Measurements from ENCODE around the gene FOXI1.

FOXI1 gene

DNA sequence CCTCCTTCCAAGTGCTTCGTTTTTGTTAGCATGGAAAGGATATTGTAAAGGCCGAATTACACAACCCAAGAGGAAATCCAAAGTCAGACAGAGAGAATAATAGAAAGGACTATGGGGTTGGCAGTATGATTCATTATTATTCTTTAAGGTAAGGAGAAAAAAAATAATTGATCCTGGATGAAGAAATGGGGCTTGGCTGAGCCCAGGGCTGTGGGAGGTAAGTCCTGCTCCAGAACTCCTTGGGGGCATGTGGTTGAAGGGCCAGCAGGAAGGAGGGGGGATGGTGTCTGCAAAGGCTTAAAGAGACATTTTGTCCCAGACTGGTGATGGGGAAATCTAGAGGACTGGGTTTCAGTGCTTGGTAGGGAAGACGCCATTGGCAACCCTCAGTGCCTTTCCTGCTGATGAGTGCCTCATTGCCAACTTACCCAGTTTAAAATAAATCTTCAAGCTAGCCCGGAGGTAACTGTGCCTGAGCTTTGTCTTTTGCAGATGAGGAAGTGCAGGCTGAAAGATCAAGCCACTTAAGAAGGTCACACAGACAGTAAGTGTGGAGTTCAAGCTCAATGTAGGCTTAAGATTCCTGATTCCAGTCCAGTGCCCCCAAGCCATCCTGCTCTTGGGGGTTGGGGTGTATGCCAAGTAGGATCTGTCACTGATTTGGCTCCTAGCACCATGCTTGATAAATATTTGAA lies 30.2 kb downstream of the FOXI1 start:
- Histone ChIP-seq H3K27ac (ENCODE audit: extremely low read depth, low read depth, low read length) (no peak overlapping the region), H3K36me3 (ENCODE audit: control insufficient read depth in 2 of 2, insufficient read depth in 1 of 2, low read length in 2 of 2) (no peaks in the 10 kb centered on the region), H3K4me3 (ENCODE audit: low read depth, low read length) (no peak overlapping the region), H3K4me1 (ENCODE audit: control insufficient read depth, insufficient read depth, low read length) (no peaks in the 10 kb centered on the region), H3K9me3 (ENCODE audit: control insufficient read depth, insufficient read depth, low read depth, low read length) (no peaks in the 10 kb centered on the region)
- POLR2A ChIA-PET, result no interaction called here
- CTCF ChIA-PET, result no interaction called here
- TF ChIP-seq IKZF3 (tag by site-specific recombination; IDR thresholded peaks at IDR 0.05) (no peak), ATF2 (tag by site-specific recombination; IDR thresholded peaks at IDR 0.05; ENCODE audit: low read depth) (no peak), REST (tag by site-specific recombination; IDR thresholded peaks at IDR 0.05) (no peak), ZNF768 (tag by site-specific recombination; IDR thresholded peaks at IDR 0.05) (no peak), ZNF48 (tag by site-specific recombination; IDR thresholded peaks at IDR 0.05) (no peak), ZSCAN23 (tag by site-specific recombination; IDR thresholded peaks at IDR 0.05) (no peak), ZNF571 (tag by site-specific recombination; IDR thresholded peaks at IDR 0.05) (no peak), ZNF184 (tag by site-specific recombination; IDR thresholded peaks at IDR 0.05) (no peak), ZNF121 (tag by site-specific recombination; IDR thresholded peaks at IDR 0.05) (no peak), ZNF555 (tag by site-specific recombination; conservative IDR thresholded peaks at IDR 0.05) (no peak)
- TF ChIP-seq, protein P1, sequence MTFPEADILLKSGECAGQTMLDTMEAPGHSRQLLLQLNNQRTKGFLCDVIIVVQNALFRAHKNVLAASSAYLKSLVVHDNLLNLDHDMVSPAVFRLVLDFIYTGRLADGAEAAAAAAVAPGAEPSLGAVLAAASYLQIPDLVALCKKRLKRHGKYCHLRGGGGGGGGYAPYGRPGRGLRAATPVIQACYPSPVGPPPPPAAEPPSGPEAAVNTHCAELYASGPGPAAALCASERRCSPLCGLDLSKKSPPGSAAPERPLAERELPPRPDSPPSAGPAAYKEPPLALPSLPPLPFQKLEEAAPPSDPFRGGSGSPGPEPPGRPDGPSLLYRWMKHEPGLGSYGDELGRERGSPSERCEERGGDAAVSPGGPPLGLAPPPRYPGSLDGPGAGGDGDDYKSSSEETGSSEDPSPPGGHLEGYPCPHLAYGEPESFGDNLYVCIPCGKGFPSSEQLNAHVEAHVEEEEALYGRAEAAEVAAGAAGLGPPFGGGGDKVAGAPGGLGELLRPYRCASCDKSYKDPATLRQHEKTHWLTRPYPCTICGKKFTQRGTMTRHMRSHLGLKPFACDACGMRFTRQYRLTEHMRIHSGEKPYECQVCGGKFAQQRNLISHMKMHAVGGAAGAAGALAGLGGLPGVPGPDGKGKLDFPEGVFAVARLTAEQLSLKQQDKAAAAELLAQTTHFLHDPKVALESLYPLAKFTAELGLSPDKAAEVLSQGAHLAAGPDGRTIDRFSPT (tag by site-specific recombination; IDR thresholded peaks at IDR 0.05), result no peak

DNA sequence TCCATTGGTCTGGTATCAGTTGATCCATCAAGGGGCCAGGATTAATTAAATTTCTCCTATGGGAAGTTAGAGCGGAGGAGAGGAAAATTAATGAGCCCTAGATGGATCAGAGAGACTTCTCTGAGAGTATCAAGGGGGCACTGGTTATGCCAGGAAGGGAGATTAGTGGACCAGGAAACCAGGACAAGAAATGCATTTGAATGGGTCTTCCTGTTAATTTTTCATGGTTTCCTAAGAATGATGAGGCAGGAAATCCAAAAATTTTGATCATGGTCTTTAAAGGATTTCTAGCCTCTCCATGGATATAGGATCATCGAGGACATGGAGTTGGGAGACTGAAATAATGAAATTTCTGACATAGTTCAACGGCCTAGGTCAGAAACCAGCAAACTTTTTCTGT lies 30.8 kb downstream of the FOXI1 start:
- ChIA-PET POLR2A (no interaction called here), CTCF (no interaction called here)
- Histone ChIP-seq H3K36me3 (ENCODE audit: control insufficient read depth in 2 of 2, insufficient read depth in 1 of 2, low read length in 2 of 2) (no peaks in the 10 kb centered on the region), H3K4me3 (ENCODE audit: low read depth, low read length) (no peak overlapping the region), H3K27ac (ENCODE audit: extremely low read depth, low read depth, low read length) (no peak overlapping the region), H3K4me1 (ENCODE audit: control insufficient read depth, insufficient read depth, low read length) (no peaks in the 10 kb centered on the region), H3K9me3 (ENCODE audit: control insufficient read depth, insufficient read depth, low read depth, low read length) (no peaks in the 10 kb centered on the region)
- TF ChIP-seq ZNF664 (tag by site-specific recombination; IDR thresholded peaks at IDR 0.05) (no peak), SCRT2 (tag by site-specific recombination; IDR thresholded peaks at IDR 0.05) (no peak), ZSCAN18 (tag by site-specific recombination; IDR thresholded peaks at IDR 0.05) (no peak), ZBTB48 (tag by site-specific recombination; IDR thresholded peaks at IDR 0.05) (no peak), ZNF704 (tag by site-specific recombination; IDR thresholded peaks at IDR 0.05) (no peak), ZNF394 (tag by site-specific recombination; IDR thresholded peaks at IDR 0.05; ENCODE audit: borderline replicate concordance) (no peak), CTCF (tag by site-specific recombination; IDR thresholded peaks at IDR 0.05) (no peak)
- TF ChIP-seq, protein P2, sequence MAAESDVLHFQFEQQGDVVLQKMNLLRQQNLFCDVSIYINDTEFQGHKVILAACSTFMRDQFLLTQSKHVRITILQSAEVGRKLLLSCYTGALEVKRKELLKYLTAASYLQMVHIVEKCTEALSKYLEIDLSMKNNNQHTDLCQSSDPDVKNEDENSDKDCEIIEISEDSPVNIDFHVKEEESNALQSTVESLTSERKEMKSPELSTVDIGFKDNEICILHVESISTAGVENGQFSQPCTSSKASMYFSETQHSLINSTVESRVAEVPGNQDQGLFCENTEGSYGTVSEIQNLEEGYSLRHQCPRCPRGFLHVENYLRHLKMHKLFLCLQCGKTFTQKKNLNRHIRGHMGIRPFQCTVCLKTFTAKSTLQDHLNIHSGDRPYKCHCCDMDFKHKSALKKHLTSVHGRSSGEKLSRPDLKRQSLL (tag by site-specific recombination; IDR thresholded peaks at IDR 0.05), result no peak

Data from HEK293 (cell line).